GM21717 (cell line): ENCODE measurements around the gene SNX5.

Experiments used
- ATAC-seq: cut with Tn5 transposase; IDR thresholded peaks from one replicate; pipeline ENCODE4 v1.9.1; 2021; ENCODE audit warnings: mild to moderate bottlenecking, moderate library complexity; ENCODE audit not compliant: unreplicated experiment

Gene SNX5

DNA sequence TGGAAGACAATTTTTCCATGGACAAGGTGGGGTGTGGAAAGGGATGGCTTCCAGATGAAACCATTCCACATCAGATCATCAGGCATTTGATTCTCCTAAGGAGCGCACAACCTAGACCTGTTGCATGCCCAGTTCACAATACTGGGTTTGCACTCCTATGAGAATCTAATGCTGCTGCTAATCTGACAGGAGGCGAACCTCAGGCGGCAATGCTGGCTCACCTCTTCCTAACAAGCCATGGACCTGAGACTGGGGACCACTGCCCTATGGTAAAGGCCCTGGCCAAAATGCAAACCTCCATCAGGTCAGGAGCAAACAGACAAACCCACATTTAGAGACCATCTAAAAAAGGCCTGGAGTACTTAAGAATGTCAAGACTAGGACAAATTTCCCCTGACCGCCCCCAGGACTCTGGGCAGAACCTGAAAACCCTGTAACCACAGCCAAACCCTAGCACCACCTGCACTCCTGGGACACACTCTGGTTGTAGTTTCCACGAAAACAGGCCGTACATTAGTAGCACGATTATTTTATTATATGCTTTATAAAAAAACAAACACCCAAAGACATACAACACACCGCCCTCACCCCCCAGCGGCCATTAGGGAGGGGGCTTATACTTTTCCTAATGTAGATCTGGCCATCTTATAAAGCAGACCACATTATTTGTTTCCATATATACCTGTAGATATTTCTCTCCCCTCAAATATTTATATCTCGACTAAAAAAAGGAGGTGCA is 27.3 kb downstream of the SNX5 start:
- ATAC-seq: no peak

DNA sequence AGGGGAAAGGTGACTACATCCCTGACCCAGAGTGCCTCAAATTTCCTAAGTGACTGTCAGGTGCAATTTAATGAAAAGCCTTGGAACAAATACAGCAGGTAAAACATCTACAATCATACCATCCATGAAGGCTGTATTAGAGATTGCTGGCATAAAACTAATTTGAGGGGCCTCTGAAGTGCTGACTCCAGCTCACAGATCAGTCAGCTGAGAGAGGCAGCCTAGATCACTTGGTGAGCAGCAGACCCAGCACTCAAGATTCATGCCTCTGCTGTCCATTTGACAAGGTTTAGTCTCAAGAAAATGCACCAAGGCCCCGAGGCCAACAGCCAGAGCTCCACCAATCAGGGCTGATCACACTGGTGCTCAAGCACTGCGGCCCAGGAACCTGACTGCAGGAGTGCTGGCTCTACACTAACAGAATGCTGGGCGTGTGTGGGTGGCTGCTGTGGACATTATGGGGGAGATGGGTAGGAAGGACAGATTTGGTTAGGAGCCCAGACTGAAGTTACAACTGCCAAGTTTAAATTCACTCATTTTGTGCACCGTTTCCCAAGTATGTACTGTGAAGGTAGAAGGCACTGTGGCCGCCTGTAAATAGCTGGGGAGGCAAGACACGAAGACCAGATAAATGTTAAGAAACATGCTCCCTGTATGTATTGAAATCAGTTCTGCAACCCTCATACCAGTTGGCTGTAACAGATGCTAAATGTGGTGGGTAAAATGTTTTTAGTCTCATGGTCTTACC is 28.2 kb downstream of the SNX5 start:
- no peak for ATAC-seq

DNA sequence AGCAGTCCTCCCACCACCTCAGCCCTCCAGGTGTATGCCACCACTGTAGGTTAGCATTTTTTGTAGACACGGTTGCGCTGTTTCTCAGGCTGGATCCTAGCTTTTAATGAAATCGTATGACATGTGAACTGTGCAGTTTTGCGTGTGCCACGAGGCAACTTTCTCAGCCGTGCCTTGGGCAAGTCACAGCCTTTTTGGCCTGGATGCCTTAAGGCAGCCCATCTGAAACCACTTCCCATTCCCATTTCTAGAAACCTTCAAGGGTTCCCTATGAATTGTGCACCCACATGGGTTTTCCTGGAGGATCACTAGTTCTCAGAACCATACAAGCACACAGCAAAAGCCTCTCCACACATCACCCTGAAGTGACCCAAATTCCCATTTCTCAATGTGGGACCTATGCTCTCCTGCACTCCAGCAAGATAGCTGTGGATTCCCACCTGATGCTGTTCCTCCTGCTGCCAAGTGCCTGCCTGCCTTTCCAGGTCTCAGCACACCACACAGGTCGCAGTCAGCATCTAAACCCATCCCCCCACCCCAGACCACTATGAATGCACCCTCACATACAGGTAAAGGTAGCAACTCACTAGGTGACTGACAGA is 28.9 kb downstream of the SNX5 start:
- ATAC-seq: peak; percentile 4

DNA sequence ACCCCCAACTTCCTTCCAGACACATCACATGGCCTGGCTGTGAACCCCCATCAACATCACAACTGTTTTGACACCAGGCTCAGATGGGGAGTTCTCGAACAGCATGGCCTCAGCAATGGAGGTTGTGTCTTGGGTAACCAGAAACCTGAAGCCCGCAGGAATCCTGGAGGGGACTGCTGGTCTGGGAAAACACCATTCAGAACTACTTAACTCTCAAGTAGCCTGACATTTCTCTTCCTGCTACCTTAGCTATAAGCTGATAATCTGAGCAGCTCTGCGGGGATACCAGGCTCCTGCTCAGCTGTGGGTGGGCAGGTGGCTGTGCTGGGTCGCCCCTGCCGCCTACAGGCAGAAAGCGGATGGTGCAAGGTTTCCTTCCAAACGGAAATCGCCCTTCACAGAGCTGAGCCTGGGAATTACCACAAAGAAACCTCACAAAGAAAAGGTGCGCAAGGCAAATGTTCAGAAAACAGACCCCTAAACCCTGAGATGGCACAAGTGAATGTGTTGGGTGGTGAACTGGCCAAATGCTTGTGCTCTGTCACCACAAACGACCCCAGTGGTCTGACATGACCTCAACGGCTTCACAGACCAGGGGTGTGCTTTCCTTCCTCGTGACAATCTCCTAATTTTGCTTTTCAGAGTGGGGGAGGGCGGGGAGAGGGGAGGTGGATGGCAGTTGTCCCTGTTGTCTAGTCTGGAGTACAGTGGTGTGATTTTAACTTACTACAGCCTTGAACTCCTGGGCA is 29.5 kb downstream of the SNX5 start:
- ATAC-seq: peak; percentile 66

DNA sequence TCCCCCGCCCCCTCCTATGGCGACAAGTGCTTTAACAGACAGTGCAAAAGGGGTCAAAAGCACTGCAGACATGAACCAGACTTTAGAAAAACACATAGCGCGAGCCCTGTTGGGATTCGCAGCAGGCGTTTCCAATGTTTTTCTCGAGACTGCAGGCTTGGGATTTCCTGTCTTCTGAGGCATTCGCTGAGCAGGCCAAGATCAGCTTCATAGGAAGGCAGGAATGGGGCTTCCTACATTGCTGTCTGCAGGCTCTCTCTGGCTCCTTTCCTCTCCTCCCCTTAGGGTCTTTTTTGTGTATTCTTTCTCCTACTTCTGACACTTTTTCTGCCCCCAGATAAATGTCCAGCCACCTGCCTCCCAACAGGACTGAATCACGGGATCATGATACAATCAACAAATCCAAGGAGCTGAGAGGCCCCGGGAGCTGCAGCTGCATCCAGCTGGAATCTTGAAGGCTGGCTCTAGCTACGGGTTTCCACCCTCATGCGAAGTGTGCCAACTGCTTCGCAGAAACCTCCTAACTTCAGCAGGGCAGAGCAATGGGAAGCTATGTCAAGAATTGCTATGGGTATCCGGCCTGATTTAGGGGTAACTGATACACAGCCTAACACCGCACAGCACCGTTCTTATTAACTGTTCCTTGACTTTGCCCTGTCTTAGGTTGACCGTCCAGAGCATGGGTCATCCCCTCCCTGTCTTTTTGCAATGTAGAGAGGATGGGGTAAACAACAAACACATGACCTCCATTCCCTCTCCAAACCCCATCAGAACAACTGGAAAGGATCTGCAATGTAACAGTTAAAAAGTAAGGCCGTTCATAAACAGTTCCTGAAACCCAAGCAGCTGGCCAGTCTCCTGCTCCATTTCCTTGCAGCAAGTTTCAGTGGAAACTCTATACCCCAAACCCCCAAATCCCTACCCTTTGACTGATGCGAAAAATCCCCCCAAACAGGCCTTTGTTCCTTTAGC is 31.5 kb downstream of the SNX5 start:
- ATAC-seq: no peak

DNA sequence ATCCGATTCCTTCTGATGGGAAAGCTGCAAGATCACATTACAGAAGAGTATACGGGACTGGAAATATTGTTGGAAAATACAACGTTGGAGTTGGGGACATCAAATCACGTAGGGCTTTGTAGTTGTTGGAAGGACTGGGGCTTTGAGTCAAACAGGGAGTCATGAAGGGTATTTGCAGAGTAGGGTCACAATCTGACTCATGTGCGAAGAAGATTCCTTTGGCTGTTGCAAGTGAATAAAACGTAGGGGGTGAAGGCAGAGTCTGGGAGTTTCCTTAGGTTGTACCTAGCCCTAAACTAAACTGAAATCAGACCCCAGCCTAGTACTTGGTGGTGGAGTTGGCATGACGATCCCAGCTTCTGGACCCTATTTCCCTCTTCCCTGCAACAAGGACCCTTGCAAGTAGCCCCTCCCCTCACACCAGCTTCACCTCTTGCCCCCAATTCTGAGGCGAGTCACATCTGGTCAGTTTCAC is 32.3 kb downstream of the SNX5 start:
- no peak for ATAC-seq

DNA sequence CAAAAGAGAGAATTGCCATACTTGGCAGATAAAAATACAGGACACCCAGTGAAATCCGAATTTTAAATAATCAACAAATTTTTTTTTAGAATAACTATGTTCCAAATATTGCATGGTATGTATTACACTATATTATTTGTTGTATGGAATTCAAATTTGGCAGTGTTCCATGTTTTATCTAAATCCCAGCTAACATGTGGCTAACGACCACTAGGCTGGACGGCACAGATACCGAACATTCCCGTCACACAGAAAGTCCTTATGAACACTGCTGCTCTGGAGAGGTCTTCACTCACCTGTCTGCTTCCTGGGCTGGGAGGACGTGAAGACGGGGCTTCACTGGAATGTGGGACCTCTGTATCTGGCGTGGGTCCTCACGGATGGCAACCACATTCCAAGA is 32.8 kb downstream of the SNX5 start:
- no peak for ATAC-seq

DNA sequence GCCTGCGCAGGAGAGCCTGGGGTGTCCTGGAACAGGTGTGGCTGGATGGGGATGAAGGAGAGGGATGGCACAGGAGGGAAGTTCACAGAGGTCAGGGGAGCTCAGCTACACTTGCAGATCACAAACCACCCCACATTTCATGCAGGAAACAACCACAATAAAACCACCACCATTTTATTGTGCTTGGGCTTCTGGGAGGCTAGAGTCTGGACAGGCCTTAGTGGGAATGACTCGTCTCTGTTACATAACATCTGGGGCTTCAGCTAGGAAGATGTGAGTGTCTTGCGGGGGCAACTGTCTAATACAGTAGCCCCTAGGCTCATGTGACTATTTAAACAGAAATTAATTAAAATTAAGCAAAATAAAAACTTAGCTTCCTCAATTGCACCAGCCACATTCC is 33.4 kb downstream of the SNX5 start:
- ATAC-seq: no peak

DNA sequence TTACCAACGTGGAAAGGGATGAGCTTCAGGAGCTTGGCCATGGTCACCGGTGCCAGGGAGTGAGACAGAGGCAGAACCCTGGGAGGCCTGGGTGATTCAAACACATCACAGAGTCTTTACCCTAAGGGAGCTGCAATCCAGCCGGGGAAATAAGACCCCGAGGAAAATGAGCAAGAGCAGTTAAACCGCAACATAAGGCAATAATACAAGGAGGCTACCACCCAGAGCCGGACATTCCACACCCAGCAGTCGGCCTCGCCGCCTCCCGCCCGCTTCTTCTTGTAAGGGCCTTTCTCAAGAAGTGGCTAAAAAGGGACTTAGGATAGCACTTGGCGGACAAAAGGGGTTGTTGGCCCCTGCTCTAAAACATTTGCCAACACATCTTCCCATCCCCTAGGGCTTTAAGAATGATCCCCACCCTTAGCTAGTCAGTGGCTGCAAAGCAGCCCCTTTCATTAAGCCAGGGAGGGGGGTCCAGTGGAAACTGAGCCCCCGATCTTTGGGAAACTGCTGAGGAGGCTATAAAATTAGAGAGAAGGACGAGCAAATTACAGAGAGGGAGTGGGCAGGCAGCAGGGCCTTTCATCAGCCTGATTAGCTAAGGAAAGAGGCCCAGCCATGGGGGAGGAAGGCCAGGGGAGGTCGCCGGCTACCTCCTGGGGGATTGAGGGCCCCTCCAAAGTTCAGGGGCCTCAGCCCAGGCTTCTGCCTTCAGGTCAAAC is 34.3 kb downstream of the SNX5 start:
- no peak for ATAC-seq

DNA sequence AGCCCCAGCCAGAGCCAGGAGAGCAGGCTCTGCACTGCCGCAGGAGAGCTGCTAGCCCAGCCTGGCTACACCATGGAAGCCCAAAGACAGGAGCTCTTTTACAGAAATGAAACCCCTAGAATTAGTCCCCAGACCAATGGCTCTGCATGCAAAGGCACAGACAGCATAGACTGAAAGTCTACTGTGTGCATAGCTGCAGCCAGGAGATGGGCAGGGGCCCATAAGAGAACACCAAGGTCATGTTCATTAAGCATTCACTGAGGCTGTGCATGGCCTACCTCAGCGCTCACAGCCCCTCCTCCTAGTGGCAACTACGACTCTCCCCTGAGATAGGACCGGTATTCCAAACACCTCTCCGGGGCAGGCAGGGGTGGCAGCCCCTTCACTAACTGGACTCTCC is 34.9 kb downstream of the SNX5 start:
- ATAC-seq: no peak

DNA sequence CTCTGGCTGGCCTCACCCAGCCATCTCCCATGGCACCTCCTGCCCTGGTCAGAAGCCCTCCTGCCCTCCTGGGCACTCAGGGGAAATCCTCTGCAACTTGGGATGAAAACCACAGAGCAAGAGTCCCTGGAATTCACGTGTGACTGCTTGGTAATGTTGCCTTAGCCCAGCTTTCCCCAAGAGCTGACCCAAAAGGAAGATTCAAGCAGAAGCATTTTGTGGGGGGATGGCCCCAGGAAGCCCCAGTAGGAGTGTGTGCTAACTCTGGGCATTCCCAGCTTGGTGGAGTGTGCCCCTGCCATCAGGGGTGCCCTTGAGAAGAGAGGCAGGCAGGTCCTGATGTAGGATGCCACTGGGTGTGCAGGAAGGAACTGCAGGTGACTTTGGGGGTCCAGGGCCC is 35.5 kb downstream of the SNX5 start:
- no peak for ATAC-seq

DNA sequence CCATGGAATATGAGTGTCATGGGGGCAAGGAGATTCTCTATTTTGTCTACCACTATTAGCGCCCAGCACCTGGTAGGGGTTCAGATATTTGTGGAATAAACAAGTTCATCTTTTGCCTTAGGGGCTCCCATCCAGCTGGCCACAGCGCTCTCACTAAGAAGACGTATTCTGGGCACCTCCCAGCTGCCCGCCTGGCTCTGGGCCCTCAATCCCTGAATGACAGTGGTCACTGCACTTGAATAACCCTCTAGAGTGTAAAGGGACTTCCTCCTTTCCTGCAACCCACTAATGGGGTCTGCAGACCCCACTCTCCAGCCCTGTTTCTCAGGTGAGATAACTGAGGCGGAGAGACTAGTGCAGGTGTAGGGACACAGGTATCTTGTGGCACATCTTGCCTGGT is 36.2 kb downstream of the SNX5 start:
- ATAC-seq: no peak

DNA sequence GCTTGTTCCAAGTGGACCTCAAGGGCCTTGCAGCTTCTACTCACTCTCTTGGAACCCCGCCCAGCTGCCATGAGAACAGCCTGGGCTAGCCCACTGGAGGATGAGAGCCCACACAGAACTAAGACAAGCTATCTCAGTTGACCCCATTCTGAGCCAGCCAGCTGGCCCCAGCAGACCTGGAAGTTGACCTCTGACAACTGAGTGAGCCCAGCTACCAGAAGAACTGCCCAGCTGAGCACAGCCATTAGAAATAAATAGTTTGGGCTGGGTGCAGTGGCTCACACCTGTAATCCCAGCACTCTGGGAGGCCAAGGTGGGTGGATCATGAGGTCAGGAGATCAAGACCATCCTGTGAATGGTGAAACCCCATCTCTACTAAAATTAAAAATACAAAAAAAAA is 37.1 kb downstream of the SNX5 start:
- no peak for ATAC-seq

DNA sequence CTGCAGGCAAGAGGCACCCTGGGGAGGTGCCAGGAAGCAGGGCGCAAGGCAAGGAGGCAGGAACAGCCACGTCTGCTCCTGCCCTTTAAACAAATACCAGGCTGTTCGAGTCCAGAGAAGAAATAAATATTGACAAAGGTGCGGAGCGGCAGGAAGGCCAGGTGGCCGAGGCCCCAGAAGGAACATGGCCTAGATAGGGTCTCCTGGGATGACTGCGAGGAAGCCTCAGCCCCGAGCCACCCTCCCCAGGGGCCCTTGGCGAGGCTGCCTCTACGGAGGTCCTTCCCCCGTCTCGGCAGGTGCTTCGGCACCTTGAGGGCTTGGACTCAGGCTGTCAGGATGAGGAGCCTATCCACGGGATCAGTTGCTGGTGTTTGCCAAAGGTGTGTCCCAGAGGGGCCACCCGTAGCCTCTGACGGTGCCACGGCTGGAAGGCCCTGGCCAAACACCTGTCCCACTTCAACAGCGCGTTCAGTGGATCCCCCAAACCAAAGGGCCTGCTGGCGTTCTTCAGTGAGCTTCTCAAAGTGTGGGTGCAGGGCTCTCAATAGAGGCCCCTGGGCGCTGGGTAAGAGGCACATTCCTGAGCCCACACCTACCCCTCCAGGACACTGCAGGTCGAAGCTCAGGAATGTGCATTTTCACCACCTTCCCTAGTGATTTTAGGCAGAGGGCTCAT is 39.8 kb downstream of the SNX5 start:
- no peak for ATAC-seq

DNA sequence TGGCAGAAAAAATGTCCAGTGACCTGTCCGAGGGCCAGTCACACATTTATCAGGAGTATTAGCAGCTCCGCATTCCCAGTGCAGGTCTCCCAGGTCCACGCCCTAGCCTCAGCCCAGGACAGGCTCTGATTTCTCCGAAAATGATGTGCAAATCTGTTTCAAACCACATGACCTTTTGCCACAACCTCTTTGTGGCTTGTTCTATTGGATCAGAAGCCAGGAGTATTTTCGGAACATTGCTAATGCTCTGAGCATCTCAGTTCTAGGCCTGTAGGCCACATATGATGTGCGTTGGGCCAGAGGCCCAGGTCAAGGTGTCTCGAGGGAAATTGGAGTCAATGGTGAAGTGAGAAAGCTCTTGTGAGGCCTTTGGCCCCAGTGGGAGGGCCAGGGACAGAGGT is 40.4 kb downstream of the SNX5 start:
- ATAC-seq: no peak

DNA sequence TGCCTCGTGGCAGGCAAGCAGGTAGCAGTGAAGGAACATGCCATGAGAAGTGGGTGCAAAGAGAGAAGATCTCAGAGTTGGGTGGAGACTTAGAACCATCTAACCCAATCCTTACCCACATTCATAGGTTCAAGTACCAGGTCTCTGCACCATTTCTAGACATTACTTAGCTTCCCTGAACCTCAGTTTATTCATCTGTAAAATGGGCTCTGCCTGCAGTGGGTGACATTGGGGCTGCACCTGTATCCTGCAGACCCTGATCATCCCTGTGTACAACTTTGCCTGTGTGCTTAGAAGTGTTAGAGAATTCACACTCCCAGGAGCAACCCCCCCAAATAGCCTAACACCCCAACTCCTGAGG is 42.7 kb downstream of the SNX5 start:
- ATAC-seq: no peak

DNA sequence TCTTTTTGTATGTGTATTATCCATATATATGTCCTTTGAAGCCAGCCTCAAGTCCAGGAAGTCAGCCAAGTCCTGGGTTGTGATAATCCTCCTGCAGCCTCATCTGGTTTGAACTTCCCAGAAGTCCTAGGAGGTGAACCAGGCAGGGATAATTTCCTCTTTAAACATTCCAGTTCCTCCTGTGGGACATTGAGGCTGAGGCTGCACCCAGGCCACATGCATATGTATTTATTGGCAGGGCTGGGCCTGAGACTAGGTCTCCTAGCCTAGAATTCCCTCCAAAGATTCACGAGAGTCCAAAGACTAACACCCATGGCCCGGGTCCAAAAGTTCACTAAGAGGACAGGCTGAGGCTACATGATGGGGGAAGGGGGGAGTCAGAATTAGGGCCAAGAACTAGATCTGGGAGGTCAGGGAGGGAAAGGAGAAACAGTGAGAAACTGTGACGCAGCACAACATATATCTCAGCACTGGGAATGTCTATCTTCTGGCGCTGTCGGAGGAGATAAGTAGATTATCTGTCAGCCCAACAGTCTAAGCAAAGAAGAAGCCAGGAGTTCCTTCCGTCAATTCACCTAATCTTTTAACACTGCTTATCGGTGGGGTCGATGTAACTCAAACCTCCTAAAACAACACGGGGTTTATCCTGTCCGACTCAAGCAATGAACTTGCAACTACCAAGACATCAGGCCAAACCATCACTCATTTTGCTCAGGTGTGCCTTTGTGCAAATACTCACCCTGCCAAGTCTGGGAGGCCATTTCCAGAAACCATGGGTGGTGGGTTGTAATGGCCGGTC is 43.3 kb downstream of the SNX5 start:
- ATAC-seq: no peak

DNA sequence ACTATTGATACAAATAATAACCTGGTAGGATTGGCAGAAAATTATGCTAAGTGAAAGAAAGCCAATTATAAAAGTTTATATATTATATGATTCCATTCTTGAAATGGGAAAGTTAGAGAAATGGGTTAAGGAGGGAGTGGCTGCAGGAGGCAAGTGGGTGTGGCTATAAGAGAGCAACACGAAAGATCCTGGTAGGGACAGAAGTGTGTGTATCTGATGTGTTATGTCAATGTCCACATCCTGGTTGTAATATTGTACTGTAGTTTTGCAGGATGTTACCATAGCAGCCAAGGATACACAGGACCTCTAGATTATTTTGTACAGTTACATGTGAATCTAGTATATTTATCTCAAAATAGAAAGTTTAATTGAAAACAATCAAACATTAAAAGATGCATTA is 46.8 kb downstream of the SNX5 start:
- no peak for ATAC-seq
